K562 (cell line): ENCODE measurements around the gene RASSF3. TPM values are rescaled to one million over a fixed set of nuclear protein-coding genes. Genes with fewer than 3 reads are reported as not detected.

Experiments
- ATAC-seq: fragments of 200-7000 bp; cut with Tn5 transposase; 3 replicates; pipeline ENCODE4 v1.9.1; 2020; ENCODE audit warnings: moderate library complexity
- BruUV-seq: library from RNA; stranded (reverse); fragments of 400-500 nt; replicated peaks from 2 replicates; lab custom pipeline; 2021; lab: Mats Ljungman, UMichigan
- CTCF ChIA-PET: fragments of 300-600 bp; formaldehyde crosslinking; extraction: SDS; loops from one replicate; lab custom pipeline; 2021; ENCODE audit warnings: low intra/inter-chr PET ratio; lab: Yijun Ruan, JAX
- POLR2A ChIA-PET: fragments of 300-600, 350-650 bp; sonication (Branson Sonifier 250); formaldehyde crosslinking; extraction: SDS; loops from one replicate; lab custom pipeline; 2021; ENCODE audit warnings: antibody characterized with exemption, inconsistent platforms; lab: Yijun Ruan, JAX
- DNase-seq, 4 experiments: peaks; one replicate each; pipeline versions ENCODE4 v3.0.0 to v3.0.0-alpha.2; 2011 to 2018; ENCODE audit warnings: low spot score in 3 of 4, mixed read lengths in 3 of 4; ENCODE audit errors: extremely low read depth in 1 of 4
- FAIRE-seq: peaks from 2 replicates; lab custom pipeline; 2011; peaks lifted over from hg19 to GRCh38; lab: Jason Lieb, UNC
- H2AFZ ChIP-seq: 2 replicates; pipeline ENCODE4 v1.6.0; 2011; ENCODE audit warnings: low read depth, low read length, control low read depth, inconsistent platforms
- H3K27ac ChIP-seq: fragments of 200-600 bp; 3 replicates; pipeline ENCODE4 v1.8.0; 2011; ENCODE audit warnings: low read depth, mild to moderate bottlenecking, control low read depth, inconsistent platforms, low read length, moderate library complexity, mixed read lengths; ENCODE audit errors: extremely low read depth
- H3K27me3 ChIP-seq, 2 experiments: fragments of 300-600 bp in 1 of 2; 2 replicates in 1 of 2; 3 replicates in 1 of 2; pipeline versions ENCODE4 v1.6.0 to v1.8.0; 2011; ENCODE audit warnings: inconsistent platforms in 2 of 2, low read length in 2 of 2, mild to moderate bottlenecking in 1 of 2, mixed read lengths in 1 of 2, moderate library complexity in 1 of 2; ENCODE audit not compliant: control insufficient read depth in 2 of 2, insufficient read depth in 2 of 2
- H3K36me3 ChIP-seq: fragments of 300-600 bp; 3 replicates; pipeline ENCODE4 v1.8.0; 2011; ENCODE audit warnings: mild to moderate bottlenecking, low read length, inconsistent platforms; ENCODE audit not compliant: control insufficient read depth, insufficient read depth
- H3K4me1 ChIP-seq, 2 experiments: fragments of 200-600 bp in 1 of 2; replicated peaks in 1 of 2; 2 replicates in 1 of 2; 3 replicates in 1 of 2; pipeline versions ENCODE4 v1.5.1 to v1.8.0; 2011; ENCODE audit warnings: inconsistent platforms in 2 of 2, low read length in 2 of 2, mild to moderate bottlenecking in 1 of 2, mixed read lengths in 1 of 2, moderate library complexity in 1 of 2; ENCODE audit not compliant: control insufficient read depth in 2 of 2, insufficient read depth in 2 of 2
- H3K4me2 ChIP-seq: 2 replicates; pipeline ENCODE4 v1.6.1; 2011; ENCODE audit warnings: low read length, control low read depth, inconsistent platforms, mixed read lengths; ENCODE audit not compliant: insufficient read depth
- H3K4me3 ChIP-seq: fragments of 200-600 bp; sonication (generic), shearing (Covaris generic); 2 replicates; pipeline ENCODE4 v1.5.1; 2016; ENCODE audit warnings: control low read depth, inconsistent platforms
- H3K79me2 ChIP-seq: fragments of 200-600 bp; 3 replicates; pipeline ENCODE4 v1.8.0; 2011; ENCODE audit warnings: low read length, inconsistent platforms; ENCODE audit not compliant: control insufficient read depth, insufficient read depth
- H3K9ac ChIP-seq, 2 experiments: 2 replicates each; pipeline versions ENCODE4 v1.6.0 to v1.6.1; 2011; ENCODE audit warnings: low read depth in 2 of 2, low read length in 2 of 2, control low read depth in 1 of 2, inconsistent platforms in 1 of 2, mild to moderate bottlenecking in 1 of 2, mixed read lengths in 1 of 2; ENCODE audit not compliant: insufficient read depth in 1 of 2
- H3K9me1 ChIP-seq: one replicate; pipeline ENCODE4 v1.6.0; 2011; ENCODE audit warnings: inconsistent platforms, mild to moderate bottlenecking, low read length, moderate library complexity; ENCODE audit not compliant: control insufficient read depth, insufficient read depth
- H3K9me3 ChIP-seq: replicated peaks from 2 replicates; pipeline ENCODE4 v1.5.1; 2011; ENCODE audit warnings: low read depth, low read length, inconsistent platforms; ENCODE audit not compliant: control insufficient read depth, insufficient read depth
- H4K20me1 ChIP-seq: replicated peaks from 2 replicates; pipeline ENCODE4 v1.6.1; 2011; ENCODE audit warnings: low read length, inconsistent platforms, mixed read lengths; ENCODE audit not compliant: control insufficient read depth, insufficient read depth
- ATF7 ChIP-seq: fragments of 450-650 bp; IDR thresholded peaks from 2 replicates; pipeline ENCODE4 v1.7.1; 2014; ENCODE audit warnings: mild to moderate bottlenecking, moderate library complexity
- CHD2 ChIP-seq: IDR thresholded peaks from 2 replicates; pipeline ENCODE4 v1.6.1; 2011; ENCODE audit warnings: low read depth, low read length
- EP300 ChIP-seq: IDR thresholded peaks from 2 replicates; pipeline ENCODE4 v1.6.1; 2012; ENCODE audit warnings: low read length, improper control_type of control experiment
- GABPA ChIP-seq: fragments of 200-800 bp; sonication (Bioruptor generic); conservative IDR thresholded peaks from 2 replicates; pipeline ENCODE4 v1.6.1; 2016; ENCODE audit warnings: low read depth, missing genetic modification characterization, missing compliant biosample characterization
- HOXB6 ChIP-seq: fragments of 250-450 bp; sonication (Bioruptor Pico); IDR thresholded peaks from 2 replicates; pipeline ENCODE4 v1.5.1; 2022; ENCODE audit warnings: mild to moderate bottlenecking, borderline replicate concordance
- KDM5B ChIP-seq: fragments of 200-600 bp; sonication (generic); IDR thresholded peaks from 2 replicates; pipeline ENCODE4 v1.6.1; 2012; ENCODE audit warnings: low read depth, mild to moderate bottlenecking, moderate library complexity, low read length, control low read depth, inconsistent platforms; ENCODE audit not compliant: insufficient replicate concordance
- L3MBTL2 ChIP-seq: fragments of 450-650 bp; IDR thresholded peaks from 2 replicates; pipeline ENCODE4 v1.6.1; 2016; ENCODE audit warnings: mild to moderate bottlenecking, moderate library complexity
- NUFIP1 ChIP-seq: fragments of 450-650 bp; IDR thresholded peaks from 2 replicates; pipeline ENCODE4 v1.6.1; 2018; ENCODE audit not compliant: partially characterized antibody
- RBM17 ChIP-seq: fragments of 200-400 bp; formaldehyde crosslinking; IDR thresholded peaks from 2 replicates; pipeline ENCODE4 v1.6.1; 2017; ENCODE audit warnings: low read depth, mild to moderate bottlenecking, low read length, borderline replicate concordance
- TCF15 ChIP-seq: fragments of 250-450 bp; sonication (Bioruptor Pico); IDR thresholded peaks from 2 replicates; pipeline ENCODE4 v1.8.0; 2022; ENCODE audit warnings: moderate library complexity, mild to moderate bottlenecking, inconsistent platforms
- TCF3 ChIP-seq: sonication (generic); formaldehyde crosslinking; IDR thresholded peaks from 2 replicates; pipeline ENCODE4 v1.4.0; 2020; ENCODE audit warnings: mild to moderate bottlenecking, missing genetic modification reagents
- ZNF124 ChIP-seq: sonication (generic); formaldehyde crosslinking; IDR thresholded peaks from 2 replicates; pipeline ENCODE4 v1.8.1; 2022; ENCODE audit warnings: missing genetic modification reagents
- ZNF354B ChIP-seq: fragments of 250-450 bp; sonication (Bioruptor Pico); IDR thresholded peaks from 2 replicates; pipeline ENCODE4 v1.4.0; 2020
- ZNF431 ChIP-seq: sonication (generic); formaldehyde crosslinking; IDR thresholded peaks from 2 replicates; pipeline ENCODE4 v1.8.0; 2022; ENCODE audit warnings: mild to moderate bottlenecking, missing genetic modification reagents
- ZNF639 ChIP-seq, 2 experiments: fragments of 200-800 bp in 1 of 2; sonication (Bioruptor generic) in 1 of 2; sonication (generic) in 1 of 2; formaldehyde crosslinking in 1 of 2; IDR thresholded peaks in 1 of 2; conservative IDR thresholded peaks in 1 of 2; 2 replicates each; pipeline versions ENCODE4 v1.5.0 to v1.6.1; 2016 to 2020; ENCODE audit warnings: missing compliant biosample characterization in 1 of 2, missing genetic modification characterization in 1 of 2, missing genetic modification reagents in 1 of 2
- whole genome bisulfite sequencing: fragments of 100-300 bp; shearing (Covaris generic); methylation state at CpG from one replicate; pipeline ENCODE4 v1.1.6; 2016; ENCODE audit warnings: low coverage, mixed read lengths; ENCODE audit not compliant: insufficient coverage; ENCODE audit errors: missing lambda C conversion rate; 5-methylcytosine and 5-hydroxymethylcytosine counted together
- in situ Hi-C: fragments of 300-500 bp; cut with MboI; formaldehyde crosslinking; loops from 4 replicates; pipeline ENCODE4 v1.15.0; 2018; ENCODE audit warnings: inconsistent platforms, mixed read lengths
- intact Hi-C: fragments of 100-400 bp; cut with micrococcal nuclease; formaldehyde crosslinking; loops from 2 replicates; pipeline ENCODE4 v1.14.2; 2022
- polyA plus RNA-seq, 8 experiments: library from polyadenylated mRNA; depleted of rRNA in 4 of 8; stranded (reverse) in 5 of 8; unstranded in 3 of 8; fragments of >200 nt; fragmentation: Nextera tagmentation in 2 of 8; fragmentation: Illumina TruSeq in 1 of 8; extraction: Ambion mirVana in 2 of 8; extraction: Trizol in 1 of 8; gene quantifications; 2 replicates each; pipeline versions ENCODE4 v1.2.1 to v1.2.3, GENCODE V29; 2011 to 2014; ENCODE audit warnings: inconsistent platforms in 1 of 8, missing spikeins in 1 of 8
- total RNA-seq, 7 experiments: library from RNA; depleted of rRNA in 6 of 7; stranded (reverse); fragments of >200 nt in 6 of 7; fragmentation: Illumina TruSeq in 2 of 7; extraction: Trizol in 2 of 7; gene quantifications; 2 replicates each; pipeline versions ENCODE4 v1.2.1 to v1.2.3, GENCODE V29; 2011 to 2021; ENCODE audit warnings: low replicate concordance in 1 of 7
- TF ChIP-seq, protein P1 (sequence below): fragments of 450-650 bp; IDR thresholded peaks from 2 replicates; pipeline ENCODE4 v1.6.1; 2016; ENCODE audit warnings: borderline replicate concordance
- TF ChIP-seq, protein P2 (sequence below): sonication (generic); formaldehyde crosslinking; IDR thresholded peaks from 2 replicates; pipeline ENCODE4 v1.8.1; 2023; ENCODE audit warnings: mild to moderate bottlenecking, missing genetic modification reagents, moderate library complexity

RASSF3 gene
- total and polyA plus RNA-seq, 9 of the 15 experiments (the other 6 are each of a cell fraction or from before 2014, with no cell fraction given), result 3.7 to 39.2 (median 20.2) TPM

- ATAC-seq, result peak; percentile 85
- FAIRE-seq, result peak; percentile 86
- Histone ChIP-seq H3K4me2 (peak overlapping the region; percentile 37; the same call in 1 of the 2 replicates), H3K9me1 (no peaks in the 10 kb centered on the region), H3K4me3 (no peak overlapping the region), H3K9ac (no peak overlapping the region; a peak in 1 of 4 replicates), H3K27me3 (no peaks in the 10 kb centered on the region), H3K36me3 (peaks cover 34% of the 10 kb centered on the region; the same call in 1 of the 3 replicates), H3K27ac (peak overlapping the region; percentile 78; the same call in 2 of the 3 replicates), H2AFZ (no peak overlapping the region), H4K20me1 (no peaks in the 10 kb centered on the region), H3K79me2 (peaks cover 98% of the 10 kb centered on the region), H3K4me1 (peaks cover 4 to 11% of the 10 kb centered on the region in 2 experiments), H3K9me3 (no peaks in the 10 kb centered on the region; the same call in 1 of the 2 replicates)
- in situ Hi-C loops (no loop called here), intact Hi-C loops (loop anchor here (10.0 kb wide), 1 partner anchor 1594 kb away; no protein-coding TSS in a partner anchor)
- BruUV-seq, result no TSS peak
- WGBS, result 15% methylated on average over 3 of the region's 3 CpGs
- POLR2A ChIA-PET, result interaction anchor here (1.5 kb wide), 1 partner anchor 10 kb away, joined by 6 read pairs; no protein-coding TSS in a partner anchor
- DNase-seq, result peak in 2 of 4 experiments; percentile 61 to 76
- CTCF ChIA-PET, result no interaction called here
- TF ChIP-seq, protein P1, sequence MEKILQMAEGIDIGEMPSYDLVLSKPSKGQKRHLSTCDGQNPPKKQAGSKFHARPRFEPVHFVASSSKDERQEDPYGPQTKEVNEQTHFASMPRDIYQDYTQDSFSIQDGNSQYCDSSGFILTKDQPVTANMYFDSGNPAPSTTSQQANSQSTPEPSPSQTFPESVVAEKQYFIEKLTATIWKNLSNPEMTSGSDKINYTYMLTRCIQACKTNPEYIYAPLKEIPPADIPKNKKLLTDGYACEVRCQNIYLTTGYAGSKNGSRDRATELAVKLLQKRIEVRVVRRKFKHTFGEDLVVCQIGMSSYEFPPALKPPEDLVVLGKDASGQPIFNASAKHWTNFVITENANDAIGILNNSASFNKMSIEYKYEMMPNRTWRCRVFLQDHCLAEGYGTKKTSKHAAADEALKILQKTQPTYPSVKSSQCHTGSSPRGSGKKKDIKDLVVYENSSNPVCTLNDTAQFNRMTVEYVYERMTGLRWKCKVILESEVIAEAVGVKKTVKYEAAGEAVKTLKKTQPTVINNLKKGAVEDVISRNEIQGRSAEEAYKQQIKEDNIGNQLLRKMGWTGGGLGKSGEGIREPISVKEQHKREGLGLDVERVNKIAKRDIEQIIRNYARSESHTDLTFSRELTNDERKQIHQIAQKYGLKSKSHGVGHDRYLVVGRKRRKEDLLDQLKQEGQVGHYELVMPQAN, result no peak
- TF ChIP-seq ZNF124 (CRISPR knock-in tag), result no peak
- peak; percentile 82 for TF ChIP-seq EP300
- TF ChIP-seq RBM17, result no peak
- peak; percentile 70 for TF ChIP-seq ATF7
- TF ChIP-seq KDM5B, result no peak
- TF ChIP-seq TCF15 (CRISPR knock-in tag), result no peak
- no peak for TF ChIP-seq NUFIP1
- 0 out of 2 replicates have a peak, but pooled peaks have one; percentile 22 for TF ChIP-seq L3MBTL2
- peak in 1 of 2 experiments; percentile 36; a peak in 1 of 4 replicates for TF ChIP-seq ZNF639 (CRISPR knock-in tag; conservative IDR thresholded peaks at IDR 0.05 in 1 of 2, IDR thresholded peaks at IDR 0.05 in 1 of 2)
- TF ChIP-seq CHD2, result no peak
- TF ChIP-seq GABPA (tag), result 0 out of 2 replicates have a peak, but pooled peaks have one; percentile 21
- TF ChIP-seq ZNF354B (CRISPR knock-in tag), result no peak
- TF ChIP-seq, protein P2, sequence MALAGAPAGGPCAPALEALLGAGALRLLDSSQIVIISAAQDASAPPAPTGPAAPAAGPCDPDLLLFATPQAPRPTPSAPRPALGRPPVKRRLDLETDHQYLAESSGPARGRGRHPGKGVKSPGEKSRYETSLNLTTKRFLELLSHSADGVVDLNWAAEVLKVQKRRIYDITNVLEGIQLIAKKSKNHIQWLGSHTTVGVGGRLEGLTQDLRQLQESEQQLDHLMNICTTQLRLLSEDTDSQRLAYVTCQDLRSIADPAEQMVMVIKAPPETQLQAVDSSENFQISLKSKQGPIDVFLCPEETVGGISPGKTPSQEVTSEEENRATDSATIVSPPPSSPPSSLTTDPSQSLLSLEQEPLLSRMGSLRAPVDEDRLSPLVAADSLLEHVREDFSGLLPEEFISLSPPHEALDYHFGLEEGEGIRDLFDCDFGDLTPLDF (CRISPR knock-in tag), result no peak
- no peak for TF ChIP-seq ZNF431 (CRISPR knock-in tag)
- TF ChIP-seq TCF3 (CRISPR knock-in tag), result peak; percentile 78
- no peak for TF ChIP-seq HOXB6 (CRISPR knock-in tag)
These were observed 8.8 kb downstream of the RASSF3 start for GRCh38 chr12:64618953-64619590.
